ENCODE results near the gene MYADML2.

MYADML2 gene

GRCh38 chr17:81957691-81958432, 10.8 kb upstream of the MYADML2 start:
- Histone ChIP-seq H3K9me3 (ENCODE audit: control extremely low read depth in 1 of 5, control insufficient read depth in 4 of 5, insufficient read depth in 2 of 5, low read depth in 1 of 5, low read length in 4 of 5) (no peaks in the 10 kb centered on the region), H3K4me1 (ENCODE audit: control extremely low read depth in 1 of 4, control insufficient read depth in 4 of 4, insufficient read depth in 4 of 4, low read length in 3 of 4) (peaks cover 0 to 24% (median 20%) of the 10 kb centered on the region in 4 experiments), H3K27ac (ENCODE audit: insufficient read depth in 1 of 2, low read depth in 1 of 2, low read length in 2 of 2, poor library complexity in 1 of 2, severe bottlenecking in 2 of 2) (no peak overlapping the region), H3K4me3 (ENCODE audit: control insufficient read depth in 1 of 7, extremely low read depth in 1 of 7, insufficient read depth in 4 of 7, low read depth in 2 of 7, low read length in 6 of 7) (no peak overlapping the region), H3K27me3 (replicated peaks in 2 of 5; ENCODE audit: control insufficient read depth in 4 of 5, insufficient read depth in 5 of 5, low read length in 4 of 5) (peaks cover 0 to 51% (median 14%) of the 10 kb centered on the region in 5 experiments), H3K36me3 (ENCODE audit: control insufficient read depth in 4 of 4, insufficient read depth in 4 of 4, low read length in 3 of 4) (no peaks in the 10 kb centered on the region)
- CTCF ChIA-PET: interaction anchor here (1.6 kb wide), 1 partner anchor 58 kb away, joined by 4 read pairs; no protein-coding TSS in a partner anchor
- 98% methylated on average over 13 of the region's 19 CpGs for WGBS (ENCODE audit: insufficient coverage)
- POLR2A ChIA-PET: no interaction called here
- DNase-seq: no peak

- ChIA-PET CTCF (interaction anchor here (1.6 to 4.1 kb wide), 2 partner anchors 59 to 64 kb away, joined by 4 to 28 read pairs; no protein-coding TSS in a partner anchor), POLR2A (no interaction called here)
- H3K36me3 ChIP-seq (ENCODE audit: control insufficient read depth in 4 of 4, insufficient read depth in 4 of 4, low read length in 3 of 4): no peaks in the 10 kb centered on the region
- H3K4me3 ChIP-seq (ENCODE audit: control insufficient read depth in 1 of 7, extremely low read depth in 1 of 7, insufficient read depth in 4 of 7, low read depth in 2 of 7, low read length in 6 of 7): no peak overlapping the region
- 93% methylated on average over 44 of the region's 45 CpGs for WGBS (ENCODE audit: insufficient coverage)
- no peaks in the 10 kb centered on the region for H3K9me3 ChIP-seq (ENCODE audit: control extremely low read depth in 1 of 5, control insufficient read depth in 4 of 5, insufficient read depth in 2 of 5, low read depth in 1 of 5, low read length in 4 of 5)
- H3K27me3 ChIP-seq (replicated peaks in 2 of 5; ENCODE audit: control insufficient read depth in 4 of 5, insufficient read depth in 5 of 5, low read length in 4 of 5): peaks cover 0 to 41% (median 9%) of the 10 kb centered on the region in 5 experiments
- H3K27ac ChIP-seq (ENCODE audit: insufficient read depth in 1 of 2, low read depth in 1 of 2, low read length in 2 of 2, poor library complexity in 1 of 2, severe bottlenecking in 2 of 2): no peak overlapping the region
- peaks cover 0 to 30% (median 23%) of the 10 kb centered on the region in 4 experiments for H3K4me1 ChIP-seq (ENCODE audit: control extremely low read depth in 1 of 4, control insufficient read depth in 4 of 4, insufficient read depth in 4 of 4, low read length in 3 of 4)
- DNase-seq: no peak
Measured at GRCh38 chr17:81956607-81957589, 9.9 kb upstream of the MYADML2 start.

GRCh38 chr17:81955756-81956544, 8.9 kb upstream of the MYADML2 start:
- Histone ChIP-seq H3K4me3 (ENCODE audit: control insufficient read depth in 1 of 7, extremely low read depth in 1 of 7, insufficient read depth in 4 of 7, low read depth in 2 of 7, low read length in 6 of 7) (no peak overlapping the region), H3K27me3 (replicated peaks in 2 of 5; ENCODE audit: control insufficient read depth in 4 of 5, insufficient read depth in 5 of 5, low read length in 4 of 5) (peaks cover 0 to 34% (median 9%) of the 10 kb centered on the region in 5 experiments), H3K4me1 (ENCODE audit: control extremely low read depth in 1 of 4, control insufficient read depth in 4 of 4, insufficient read depth in 4 of 4, low read length in 3 of 4) (peaks cover 0 to 28% (median 19%) of the 10 kb centered on the region in 4 experiments), H3K27ac (ENCODE audit: insufficient read depth in 1 of 2, low read depth in 1 of 2, low read length in 2 of 2, poor library complexity in 1 of 2, severe bottlenecking in 2 of 2) (no peak overlapping the region), H3K36me3 (ENCODE audit: control insufficient read depth in 4 of 4, insufficient read depth in 4 of 4, low read length in 3 of 4) (no peaks in the 10 kb centered on the region), H3K9me3 (ENCODE audit: control extremely low read depth in 1 of 5, control insufficient read depth in 4 of 5, insufficient read depth in 2 of 5, low read depth in 1 of 5, low read length in 4 of 5) (no peaks in the 10 kb centered on the region)
- POLR2A ChIA-PET: no interaction called here
- no peak for DNase-seq
- CTCF ChIA-PET: interaction anchor here (1.1 to 4.1 kb wide), 7 partner anchors 10 to 74 kb away, joined by 3 to 28 read pairs (median 3); no protein-coding TSS in a partner anchor
- 100% methylated on average over 7 of the region's 13 CpGs for WGBS (ENCODE audit: insufficient coverage)

- Histone ChIP-seq H3K4me1 (ENCODE audit: control extremely low read depth in 1 of 4, control insufficient read depth in 4 of 4, insufficient read depth in 4 of 4, low read length in 3 of 4) (peaks cover 0 to 22% (median 14%) of the 10 kb centered on the region in 4 experiments), H3K9me3 (ENCODE audit: control extremely low read depth in 1 of 5, control insufficient read depth in 4 of 5, insufficient read depth in 2 of 5, low read depth in 1 of 5, low read length in 4 of 5) (no peaks in the 10 kb centered on the region), H3K27ac (ENCODE audit: insufficient read depth in 1 of 2, low read depth in 1 of 2, low read length in 2 of 2, poor library complexity in 1 of 2, severe bottlenecking in 2 of 2) (no peak overlapping the region), H3K36me3 (ENCODE audit: control insufficient read depth in 4 of 4, insufficient read depth in 4 of 4, low read length in 3 of 4) (no peaks in the 10 kb centered on the region), H3K4me3 (ENCODE audit: control insufficient read depth in 1 of 7, extremely low read depth in 1 of 7, insufficient read depth in 4 of 7, low read depth in 2 of 7, low read length in 6 of 7) (no peak overlapping the region), H3K27me3 (replicated peaks in 2 of 5; ENCODE audit: control insufficient read depth in 4 of 5, insufficient read depth in 5 of 5, low read length in 4 of 5) (peaks cover 0 to 26% (median 9%) of the 10 kb centered on the region in 5 experiments)
- DNase-seq: no peak
- 97% methylated on average over 15 of the region's 26 CpGs for WGBS (ENCODE audit: insufficient coverage)
- ChIA-PET POLR2A (interaction anchor here (0.6 to 0.9 kb wide), 3 partner anchors 11 to 89 kb away, joined by 3 to 7 read pairs (median 3); no protein-coding TSS in a partner anchor), CTCF (interaction anchor here (0.9 to 4.1 kb wide), 9 partner anchors 9 to 75 kb away, joined by 3 to 28 read pairs (median 3); no protein-coding TSS in a partner anchor)
Measured at GRCh38 chr17:81955058-81955681, 8.1 kb upstream of the MYADML2 start.

- no peaks in the 10 kb centered on the region for H3K9me3 ChIP-seq (ENCODE audit: control extremely low read depth in 1 of 5, control insufficient read depth in 4 of 5, insufficient read depth in 2 of 5, low read depth in 1 of 5, low read length in 4 of 5)
- no peaks in the 10 kb centered on the region for H3K36me3 ChIP-seq (ENCODE audit: control insufficient read depth in 4 of 4, insufficient read depth in 4 of 4, low read length in 3 of 4)
- DNase-seq: no peak
- no peak overlapping the region for H3K4me3 ChIP-seq (ENCODE audit: control insufficient read depth in 1 of 7, extremely low read depth in 1 of 7, insufficient read depth in 4 of 7, low read depth in 2 of 7, low read length in 6 of 7)
- ChIA-PET POLR2A (interaction anchor here (0.6 to 0.9 kb wide), 3 partner anchors 12 to 88 kb away, joined by 3 to 7 read pairs (median 3); no protein-coding TSS in a partner anchor), CTCF (interaction anchor here (0.9 to 4.1 kb wide), 14 partner anchors 8 to 221 kb away, joined by 3 to 28 read pairs (median 3); no protein-coding TSS in a partner anchor)
- H3K27me3 ChIP-seq (replicated peaks in 2 of 5; ENCODE audit: control insufficient read depth in 4 of 5, insufficient read depth in 5 of 5, low read length in 4 of 5): peaks cover 0 to 20% (median 9%) of the 10 kb centered on the region in 5 experiments
- H3K4me1 ChIP-seq (ENCODE audit: control extremely low read depth in 1 of 4, control insufficient read depth in 4 of 4, insufficient read depth in 4 of 4, low read length in 3 of 4): peaks cover 0 to 15% (median 8%) of the 10 kb centered on the region in 4 experiments
- WGBS (ENCODE audit: insufficient coverage): 89% methylated on average over 16 of the region's 19 CpGs
- no peak overlapping the region for H3K27ac ChIP-seq (ENCODE audit: insufficient read depth in 1 of 2, low read depth in 1 of 2, low read length in 2 of 2, poor library complexity in 1 of 2, severe bottlenecking in 2 of 2)
Measured at GRCh38 chr17:81954131-81955057, 7.4 kb upstream of the MYADML2 start.

All from common myeloid progenitor, CD34-positive (primary cell).